Measurements from ENCODE around the gene CXADR.
"Not testable (repeated sequence)": the region's sequence is repeated elsewhere in the genome, so short reads cannot be mapped to it uniquely, and the experiment has no call there.

The CXADR gene

GRCh38 chr21:17512253-17513213, at the start of gene CXADR:
TSS of gene CXADR (plus strand) at chr21:17513043. CDS start at chr21:17513130, 87 bp downstream.
- H3K4me1 Mint-ChIP-seq: peaks cover 19% of the 10 kb centered on the region
- H3K27ac Mint-ChIP-seq (ENCODE audit: low read depth): no peak within 1 kb of the TSS
- peaks cover 5% of the 10 kb centered on the region for H3K36me3 Mint-ChIP-seq (ENCODE audit: insufficient read depth)
- H3K27me3 Mint-ChIP-seq: peaks cover 46% of the 10 kb centered on the region
- H3K4me3 Mint-ChIP-seq: peak within 1 kb of the TSS; percentile 80
- ATAC-seq (replicated peaks; ENCODE audit: extremely low read depth, poor library complexity, severe bottlenecking) (peak; percentile 77), DNase-seq (ENCODE audit: low spot score in 2 of 2) (peak; percentile 51 to 55)
- no peaks in the 10 kb centered on the region for H3K9me3 Mint-ChIP-seq

GRCh38 chr21:17466166-17466565, 46.7 kb upstream of the CXADR start:
- ATAC-seq (replicated peaks; ENCODE audit: extremely low read depth, poor library complexity, severe bottlenecking): no peak
- Mint-ChIP-seq H3K27ac (ENCODE audit: low read depth) (no peak overlapping the region), H3K36me3 (ENCODE audit: insufficient read depth) (no peaks in the 10 kb centered on the region), H3K4me3 (no peak overlapping the region), H3K4me1 (no peaks in the 10 kb centered on the region), H3K27me3 (no peaks in the 10 kb centered on the region), H3K9me3 (no peaks in the 10 kb centered on the region)
- no peak for DNase-seq (ENCODE audit: low spot score in 2 of 2)

- Mint-ChIP-seq H3K4me3 (no peak overlapping the region), H3K27ac (ENCODE audit: low read depth) (no peak overlapping the region), H3K36me3 (ENCODE audit: insufficient read depth) (no peaks in the 10 kb centered on the region), H3K27me3 (no peaks in the 10 kb centered on the region), H3K9me3 (no peaks in the 10 kb centered on the region), H3K4me1 (no peaks in the 10 kb centered on the region)
- ATAC-seq (replicated peaks; ENCODE audit: extremely low read depth, poor library complexity, severe bottlenecking): no peak
- DNase-seq (ENCODE audit: low spot score in 2 of 2): no peak
Observed at GRCh38 chr21:17467392-17467791, 45.5 kb upstream of the CXADR start.

- Mint-ChIP-seq H3K27me3 (no peaks in the 10 kb centered on the region), H3K9me3 (no peaks in the 10 kb centered on the region)
- DNase-seq (ENCODE audit: low spot score in 2 of 2): no peak
Observed at GRCh38 chr21:17467829-17468228, 45.0 kb upstream of the CXADR start.

GRCh38 chr21:17468698-17469097, 44.1 kb upstream of the CXADR start:
- ATAC-seq (replicated peaks; ENCODE audit: extremely low read depth, poor library complexity, severe bottlenecking): no peak
- no peaks in the 10 kb centered on the region for H3K4me1 Mint-ChIP-seq
- no peak overlapping the region for H3K4me3 Mint-ChIP-seq
- H3K27me3 Mint-ChIP-seq: no peaks in the 10 kb centered on the region
- peaks cover under 1% of the 10 kb centered on the region for H3K9me3 Mint-ChIP-seq
- H3K27ac Mint-ChIP-seq (ENCODE audit: low read depth): no peak overlapping the region
- DNase-seq (ENCODE audit: low spot score in 2 of 2): no peak
- no peaks in the 10 kb centered on the region for H3K36me3 Mint-ChIP-seq (ENCODE audit: insufficient read depth)

More at GRCh38 chr21:17467829-17468228, 45.0 kb upstream of the CXADR start:
- Mint-ChIP-seq H3K36me3 (ENCODE audit: insufficient read depth) (no peaks in the 10 kb centered on the region), H3K4me1 (no peaks in the 10 kb centered on the region), H3K27ac (ENCODE audit: low read depth) (no peak overlapping the region), H3K4me3 (no peak overlapping the region)
- no peak for ATAC-seq (replicated peaks; ENCODE audit: extremely low read depth, poor library complexity, severe bottlenecking)

- Mint-ChIP-seq H3K4me1 (no peaks in the 10 kb centered on the region), H3K4me3 (no peak overlapping the region), H3K27me3 (no peaks in the 10 kb centered on the region), H3K36me3 (ENCODE audit: insufficient read depth) (no peaks in the 10 kb centered on the region), H3K27ac (ENCODE audit: low read depth) (peak overlapping the region; percentile 59), H3K9me3 (peaks cover 5% of the 10 kb centered on the region)
- ATAC-seq (replicated peaks; ENCODE audit: extremely low read depth, poor library complexity, severe bottlenecking): no peak
- no peak for DNase-seq (ENCODE audit: low spot score in 2 of 2)
Observed at GRCh38 chr21:17469727-17470126, 43.1 kb upstream of the CXADR start.

GRCh38 chr21:17472182-17472581, 40.7 kb upstream of the CXADR start:
- ATAC-seq (replicated peaks; ENCODE audit: extremely low read depth, poor library complexity, severe bottlenecking): no peak
- peaks cover 5% of the 10 kb centered on the region for H3K9me3 Mint-ChIP-seq

GRCh38 chr21:17472592-17473271, 40.1 kb upstream of the CXADR start:
- Mint-ChIP-seq H3K4me1 (no peaks in the 10 kb centered on the region), H3K27ac (ENCODE audit: low read depth) (no peak overlapping the region), H3K27me3 (no peaks in the 10 kb centered on the region), H3K36me3 (ENCODE audit: insufficient read depth) (no peaks in the 10 kb centered on the region), H3K4me3 (no peak overlapping the region), H3K9me3 (peaks cover 5% of the 10 kb centered on the region)
- ATAC-seq (replicated peaks; ENCODE audit: extremely low read depth, poor library complexity, severe bottlenecking) (no peak), DNase-seq (ENCODE audit: low spot score in 2 of 2) (no peak)

More at GRCh38 chr21:17472182-17472581, 40.7 kb upstream of the CXADR start:
- H3K27ac Mint-ChIP-seq (ENCODE audit: low read depth): no peak overlapping the region
- H3K36me3 Mint-ChIP-seq (ENCODE audit: insufficient read depth): no peaks in the 10 kb centered on the region
- no peak for DNase-seq (ENCODE audit: low spot score in 2 of 2)
- no peaks in the 10 kb centered on the region for H3K4me1 Mint-ChIP-seq
- no peaks in the 10 kb centered on the region for H3K27me3 Mint-ChIP-seq
- no peak overlapping the region for H3K4me3 Mint-ChIP-seq

- Mint-ChIP-seq H3K9me3 (peaks cover 5% of the 10 kb centered on the region), H3K27me3 (no peaks in the 10 kb centered on the region), H3K27ac (ENCODE audit: low read depth) (no peak overlapping the region), H3K4me3 (no peak overlapping the region), H3K4me1 (no peaks in the 10 kb centered on the region), H3K36me3 (ENCODE audit: insufficient read depth) (no peaks in the 10 kb centered on the region)
- DNase-seq (ENCODE audit: low spot score in 2 of 2) (no peak), ATAC-seq (replicated peaks; ENCODE audit: extremely low read depth, poor library complexity, severe bottlenecking) (no peak)
Observed at GRCh38 chr21:17476006-17476405, 36.8 kb upstream of the CXADR start.

- not testable (repeated sequence) for H3K9me3 Mint-ChIP-seq; H3K4me1 Mint-ChIP-seq; H3K36me3 Mint-ChIP-seq (ENCODE audit: insufficient read depth); DNase-seq (ENCODE audit: low spot score in 2 of 2); H3K27ac Mint-ChIP-seq (ENCODE audit: low read depth); ATAC-seq (replicated peaks; ENCODE audit: extremely low read depth, poor library complexity, severe bottlenecking); H3K4me3 Mint-ChIP-seq; H3K27me3 Mint-ChIP-seq
Observed at GRCh38 chr21:17478156-17478555, 34.7 kb upstream of the CXADR start.

GRCh38 chr21:17479606-17480005, 33.2 kb upstream of the CXADR start:
- Mint-ChIP-seq H3K4me3 (no peak overlapping the region), H3K4me1 (no peaks in the 10 kb centered on the region), H3K27ac (ENCODE audit: low read depth) (no peak overlapping the region), H3K36me3 (ENCODE audit: insufficient read depth) (no peaks in the 10 kb centered on the region), H3K9me3 (no peaks in the 10 kb centered on the region), H3K27me3 (no peaks in the 10 kb centered on the region)
- no peak for ATAC-seq (replicated peaks; ENCODE audit: extremely low read depth, poor library complexity, severe bottlenecking)
- DNase-seq (ENCODE audit: low spot score in 2 of 2): no peak

- H3K27ac Mint-ChIP-seq (ENCODE audit: low read depth): no peak overlapping the region
- no peaks in the 10 kb centered on the region for H3K27me3 Mint-ChIP-seq
- H3K4me1 Mint-ChIP-seq: no peaks in the 10 kb centered on the region
Observed at GRCh38 chr21:17482928-17483327, 29.9 kb upstream of the CXADR start.

GRCh38 chr21:17488620-17489019, 24.2 kb upstream of the CXADR start:
- H3K4me3 Mint-ChIP-seq: no peak overlapping the region
- DNase-seq (ENCODE audit: low spot score in 2 of 2): no peak
- H3K36me3 Mint-ChIP-seq (ENCODE audit: insufficient read depth): no peaks in the 10 kb centered on the region
- no peaks in the 10 kb centered on the region for H3K9me3 Mint-ChIP-seq
- H3K4me1 Mint-ChIP-seq: no peaks in the 10 kb centered on the region
- H3K27me3 Mint-ChIP-seq: peaks cover 16% of the 10 kb centered on the region
- H3K27ac Mint-ChIP-seq (ENCODE audit: low read depth): no peak overlapping the region
- ATAC-seq (replicated peaks; ENCODE audit: extremely low read depth, poor library complexity, severe bottlenecking): no peak

More at GRCh38 chr21:17482928-17483327, 29.9 kb upstream of the CXADR start:
- H3K4me3 Mint-ChIP-seq: no peak overlapping the region
- DNase-seq (ENCODE audit: low spot score in 2 of 2) (no peak), ATAC-seq (replicated peaks; ENCODE audit: extremely low read depth, poor library complexity, severe bottlenecking) (no peak)
- no peaks in the 10 kb centered on the region for H3K36me3 Mint-ChIP-seq (ENCODE audit: insufficient read depth)
- no peaks in the 10 kb centered on the region for H3K9me3 Mint-ChIP-seq

All from central memory CD8-positive, alpha-beta T cell (primary cell).